HFFc6 (cell line): ENCODE measurements around the gene ICE1. TPM values are rescaled to one million over a fixed set of nuclear protein-coding genes. Genes with fewer than 3 reads are reported as not detected.

Experiments
- DNase-seq: peaks from one replicate; pipeline ENCODE4 v3.0.0-alpha.2; 2018
- H3K27ac Mint-ChIP-seq: 2 replicates; pipeline ENCODE4 v1.8.0; 2020; ENCODE audit warnings: mild to moderate bottlenecking, mixed read lengths
- H3K27me3 Mint-ChIP-seq: 2 replicates; pipeline ENCODE4 v1.8.0; 2021; ENCODE audit warnings: mild to moderate bottlenecking, moderate library complexity, mixed read lengths; ENCODE audit not compliant: insufficient read depth
- H3K36me3 Mint-ChIP-seq: 2 replicates; pipeline ENCODE4 v1.8.0; 2021; ENCODE audit warnings: low read depth, mixed read lengths
- H3K4me1 Mint-ChIP-seq: 2 replicates; pipeline ENCODE4 v1.8.0; 2020; ENCODE audit warnings: low read depth, mixed read lengths
- H3K4me3 Mint-ChIP-seq: 2 replicates; pipeline ENCODE4 v1.8.0; 2020; ENCODE audit warnings: mild to moderate bottlenecking, moderate library complexity, mixed read lengths
- H3K9me3 Mint-ChIP-seq: 2 replicates; pipeline ENCODE4 v1.8.0; 2020; ENCODE audit warnings: mild to moderate bottlenecking, mixed read lengths
- CTCF ChIP-seq: fragments of 200-600 bp; sonication (generic); IDR thresholded peaks from 2 replicates; pipeline ENCODE4 v1.5.0; 2021; ENCODE audit warnings: antibody characterized with exemption, mild to moderate bottlenecking
- total RNA-seq, 6 experiments: library from RNA; stranded (reverse); fragmentation: NEBNext Ultra II Directional; extraction: Animal tissue kit (Norgen Biotek cat#: 25700); gene quantifications; 2 replicates in 1 of 6; 3 replicates in 5 of 6; pipeline ENCODE4 v1.2.3, GENCODE V29; 2021

The ICE1 gene
- total RNA-seq, 6 experiments from 2014 or later: 19.7 to 23.8 (median 22.2) TPM

GRCh38 chr5:5533927-5534326 lies 111.5 kb downstream of the ICE1 start:
- no peaks in the 10 kb centered on the region for H3K36me3 Mint-ChIP-seq
- H3K9me3 Mint-ChIP-seq: peaks cover 17% of the 10 kb centered on the region; the same call in 1 of the 2 replicates
- H3K4me3 Mint-ChIP-seq: no peak overlapping the region
- DNase-seq: no peak
- H3K27me3 Mint-ChIP-seq: peaks cover 3% of the 10 kb centered on the region
- H3K27ac Mint-ChIP-seq: no peak overlapping the region
- H3K4me1 Mint-ChIP-seq: no peaks in the 10 kb centered on the region
- TF ChIP-seq CTCF: no peak

- no peak for TF ChIP-seq CTCF
- Mint-ChIP-seq H3K27ac (no peak overlapping the region), H3K4me3 (no peak overlapping the region), H3K4me1 (no peaks in the 10 kb centered on the region), H3K36me3 (no peaks in the 10 kb centered on the region), H3K9me3 (peaks cover 17% of the 10 kb centered on the region; the same call in 1 of the 2 replicates), H3K27me3 (peaks cover 3% of the 10 kb centered on the region)
- DNase-seq: no peak
Measured at GRCh38 chr5:5534333-5534732, 111.9 kb downstream of the ICE1 start.

- peaks cover 20% of the 10 kb centered on the region; the same call in 1 of the 2 replicates for H3K9me3 Mint-ChIP-seq
- no peak overlapping the region for H3K4me3 Mint-ChIP-seq
- H3K4me1 Mint-ChIP-seq: no peaks in the 10 kb centered on the region
- DNase-seq: no peak
- no peak overlapping the region for H3K27ac Mint-ChIP-seq
- TF ChIP-seq CTCF: no peak
- H3K27me3 Mint-ChIP-seq: peaks cover 3% of the 10 kb centered on the region
- no peaks in the 10 kb centered on the region for H3K36me3 Mint-ChIP-seq
Measured at GRCh38 chr5:5536871-5537270, 114.4 kb downstream of the ICE1 start.

- DNase-seq: no peak
- no peaks in the 10 kb centered on the region for H3K4me1 Mint-ChIP-seq
- no peak overlapping the region for H3K27ac Mint-ChIP-seq
- H3K9me3 Mint-ChIP-seq: peaks cover 20% of the 10 kb centered on the region; the same call in 1 of the 2 replicates
- no peak overlapping the region for H3K4me3 Mint-ChIP-seq
- H3K36me3 Mint-ChIP-seq: no peaks in the 10 kb centered on the region
- no peak for TF ChIP-seq CTCF
- peaks cover 2% of the 10 kb centered on the region for H3K27me3 Mint-ChIP-seq
Measured at GRCh38 chr5:5537426-5537825, 114.9 kb downstream of the ICE1 start.

GRCh38 chr5:5539590-5539989 lies 117.1 kb downstream of the ICE1 start:
- Mint-ChIP-seq H3K27me3 (peaks cover 2% of the 10 kb centered on the region), H3K27ac (no peak overlapping the region), H3K4me3 (no peak overlapping the region), H3K36me3 (no peaks in the 10 kb centered on the region), H3K9me3 (peaks cover 20% of the 10 kb centered on the region; the same call in 1 of the 2 replicates), H3K4me1 (no peaks in the 10 kb centered on the region)
- TF ChIP-seq CTCF: no peak
- DNase-seq: no peak
